ENCODE measurements around the gene ABHD2. TPM values are rescaled to one million over a fixed set of nuclear protein-coding genes. Genes with fewer than 3 reads are reported as not detected.
A peak's percentile ranks its signal among the peaks of the same experiment; 100 is the strongest.

ABHD2 gene
- polyA plus RNA-seq, 3 donors, result 30.8 to 67.1 (median 37.3) TPM

- Histone ChIP-seq H3K27ac (ENCODE audit: low read depth in 1 of 2, low read length in 2 of 2) (peak overlapping the region; percentile 53 to 84), H3K4me1 (ENCODE audit: control insufficient read depth in 1 of 2, insufficient read depth in 2 of 2, low read length in 2 of 2) (peaks cover 75 to 81% of the 10 kb centered on the region in 2 donors), H3K4me3 (replicated peaks in 1 of 3; ENCODE audit: low read depth in 2 of 3, low read length in 3 of 3) (peak overlapping the region in 1 of 3 experiments; percentile 62), H3K4me2 (replicated peaks; ENCODE audit: extremely low read depth, low read length, poor library complexity, severe bottlenecking) (peak overlapping the region; percentile 67), H3K79me2 (ENCODE audit: insufficient read depth, low read length) (peaks cover 76% of the 10 kb centered on the region), H2AFZ (ENCODE audit: insufficient read depth, low read depth, low read length, poor library complexity, severe bottlenecking) (no peak overlapping the region), H3K27me3 (ENCODE audit: control insufficient read depth in 2 of 2, insufficient read depth in 2 of 2, low read length in 2 of 2) (no peaks in the 10 kb centered on the region), H3K9ac (ENCODE audit: insufficient read depth, low read length, poor library complexity, severe bottlenecking) (peak overlapping the region; percentile 27), H4K20me1 (ENCODE audit: insufficient read depth, low read length) (no peaks in the 10 kb centered on the region), H3K36me3 (replicated peaks in 1 of 2; ENCODE audit: control insufficient read depth in 1 of 2, insufficient read depth in 2 of 2, low read length in 2 of 2) (peaks cover 12 to 25% of the 10 kb centered on the region in 2 donors), H3K9me3 (replicated peaks in 1 of 2; ENCODE audit: control insufficient read depth in 1 of 2, insufficient read depth in 1 of 2, low read length in 2 of 2) (no peaks in the 10 kb centered on the region)
- intact Hi-C loops (cut with micrococcal nuclease), result no loop called here
- Mint-ChIP-seq H3K9me3 (no peaks in the 10 kb centered on the region), H3K27me3 (ENCODE audit: low read depth in 3 of 3) (peaks cover 0 to 1% (median 0%) of the 10 kb centered on the region in 3 donors), H3K36me3 (peaks cover 39 to 58% of the 10 kb centered on the region in 2 donors), H3K27ac (peak overlapping the region in 6 of 7 donors; percentile 92 to 97 (median 95)), H3K4me1 (peaks cover 76% of the 10 kb centered on the region), H3K4me3 (peak overlapping the region; percentile 57 to 63)
- WGBS (ENCODE audit: insufficient coverage), result 84% methylated on average over 3 of the region's 12 CpGs
- no peak for DNase-seq
- no peak for TF ChIP-seq CTCF (IDR thresholded peaks at IDR 0.05)
Observed at GRCh38 chr15:89136078-89136806, 48.0 kb downstream of the ABHD2 start.

- intact Hi-C loops (cut with micrococcal nuclease), result no loop called here
- peak overlapping the region; percentile 63 to 97 (median 94) for H3K27ac Mint-ChIP-seq
Observed at GRCh38 chr15:89136818-89137772, 48.8 kb downstream of the ABHD2 start.

More at GRCh38 chr15:89136818-89137772, 48.8 kb downstream of the ABHD2 start:
- no peak overlapping the region for H2AFZ ChIP-seq (ENCODE audit: insufficient read depth, low read depth, low read length, poor library complexity, severe bottlenecking)
- no peaks in the 10 kb centered on the region for H3K9me3 ChIP-seq (replicated peaks in 1 of 2; ENCODE audit: control insufficient read depth in 1 of 2, insufficient read depth in 1 of 2, low read length in 2 of 2)
- peaks cover 67 to 74% of the 10 kb centered on the region in 2 donors for H3K4me1 ChIP-seq (ENCODE audit: control insufficient read depth in 1 of 2, insufficient read depth in 2 of 2, low read length in 2 of 2)
- WGBS (ENCODE audit: insufficient coverage), result 63% methylated on average over 9 of the region's 11 CpGs
- no peaks in the 10 kb centered on the region for H4K20me1 ChIP-seq (ENCODE audit: insufficient read depth, low read length)
- no peak overlapping the region for H3K4me3 Mint-ChIP-seq
- H3K9ac ChIP-seq (ENCODE audit: insufficient read depth, low read length, poor library complexity, severe bottlenecking), result no peak overlapping the region
- H3K27ac ChIP-seq (ENCODE audit: low read depth in 1 of 2, low read length in 2 of 2), result peak overlapping the region; percentile 53 to 84
- peaks cover 76% of the 10 kb centered on the region for H3K79me2 ChIP-seq (ENCODE audit: insufficient read depth, low read length)
- peaks cover 0 to 1% (median 0%) of the 10 kb centered on the region in 3 donors for H3K27me3 Mint-ChIP-seq (ENCODE audit: low read depth in 3 of 3)
- H3K36me3 Mint-ChIP-seq, result peaks cover 45 to 62% of the 10 kb centered on the region in 2 donors
- H3K9me3 Mint-ChIP-seq, result no peaks in the 10 kb centered on the region
- peaks cover 12 to 25% of the 10 kb centered on the region in 2 donors for H3K36me3 ChIP-seq (replicated peaks in 1 of 2; ENCODE audit: control insufficient read depth in 1 of 2, insufficient read depth in 2 of 2, low read length in 2 of 2)
- DNase-seq, result no peak
- no peak overlapping the region for H3K4me2 ChIP-seq (replicated peaks; ENCODE audit: extremely low read depth, low read length, poor library complexity, severe bottlenecking)
- no peaks in the 10 kb centered on the region for H3K27me3 ChIP-seq (ENCODE audit: control insufficient read depth in 2 of 2, insufficient read depth in 2 of 2, low read length in 2 of 2)
- H3K4me1 Mint-ChIP-seq, result peaks cover 70% of the 10 kb centered on the region
- no peak for TF ChIP-seq CTCF (IDR thresholded peaks at IDR 0.05)
- peak overlapping the region in 1 of 3 experiments; percentile 62 for H3K4me3 ChIP-seq (replicated peaks in 1 of 3; ENCODE audit: low read depth in 2 of 3, low read length in 3 of 3)
